Heart right ventricle (tissue), 16 donors: ENCODE results near the gene AMOTL2. TPM values are rescaled to one million over a fixed set of nuclear protein-coding genes. Genes with fewer than 3 reads are reported as not detected.

ENCODE experiments used
- ATAC-seq, 8 donors: fragments of 200-7000 bp; cut with Tn5 transposase; one replicate each; pipeline ENCODE4 v1.9.1; 2020; ENCODE audit warnings: mild to moderate bottlenecking in 8 of 8, moderate library complexity in 8 of 8, moderate number of reproducible peaks in 1 of 8
- DNase-seq, 2 donors: peaks; one replicate each; pipeline ENCODE4 v3.0.0-alpha.2; 2020
- H3K27ac ChIP-seq, 10 donors: fragments of 200-600 bp; sonication (generic) in 2 of 10; one replicate each; pipeline versions ENCODE4 v1.5.0 to v1.8.0; 2020 to 2022; ENCODE audit warnings: mild to moderate bottlenecking in 3 of 10
- H3K27me3 ChIP-seq, 7 donors: fragments of 200-600 bp; one replicate each; pipeline ENCODE4 v1.8.0; 2021 to 2022; ENCODE audit warnings: mild to moderate bottlenecking in 2 of 7
- H3K36me3 ChIP-seq, 9 donors: fragments of 200-600 bp; sonication (generic) in 1 of 9; one replicate each; pipeline versions ENCODE4 v1.5.0 to v1.8.0; 2020 to 2022; ENCODE audit warnings: mild to moderate bottlenecking in 2 of 9
- H3K4me1 ChIP-seq, 9 donors: fragments of 200-600 bp; sonication (generic) in 1 of 9; one replicate each; pipeline versions ENCODE4 v1.5.0 to v1.8.0; 2020 to 2022; ENCODE audit warnings: mild to moderate bottlenecking in 4 of 9
- H3K4me3 ChIP-seq, 10 donors: fragments of 200-600 bp; sonication (generic) in 2 of 10; one replicate each; pipeline versions ENCODE4 v1.5.0 to v1.8.0; 2020 to 2022; ENCODE audit warnings: mild to moderate bottlenecking in 7 of 10, moderate library complexity in 2 of 10
- H3K9me3 ChIP-seq, 11 donors: fragments of 200-600 bp in 10 of 11; sonication (generic) in 2 of 11; one replicate each; pipeline versions ENCODE4 v1.5.0 to v1.8.0; 2013 to 2022; ENCODE audit warnings: mild to moderate bottlenecking in 2 of 11, control low read depth in 1 of 11, moderate library complexity in 1 of 11
- CTCF ChIP-seq, 9 donors: fragments of 200-600 bp; sonication (generic) in 2 of 9; IDR thresholded peaks; one replicate each; pipeline versions ENCODE4 v1.5.0 to v1.8.0; 2021 to 2022; ENCODE audit warnings: antibody characterized with exemption in 9 of 9, mild to moderate bottlenecking in 5 of 9, moderate library complexity in 1 of 9
- WGBS, 2 donors: extraction: QIAGEN DNeasy Blood & Tissue Kit; methylation state at CpG; one replicate each; pipeline ENCODE4 v1.1.7; 2013; ENCODE audit warnings: inconsistent platforms in 1 of 2; 5-methylcytosine and 5-hydroxymethylcytosine counted together
- intact Hi-C, 10 donors: fragments of 100-400 bp; cut with DNase I; formaldehyde crosslinking; loops; one replicate each; pipeline versions ENCODE4 v1.11.1 to v1.14.2; 2022
- microRNA-seq, 2 donors: library from miRNA; unstranded; fragments of <30 nt; microRNA quantifications; one replicate each; pipeline ENCODE4 v1.2.0, GENCODE V29; 2021
- polyA plus RNA-seq, 2 donors: library from polyadenylated mRNA; stranded (reverse); fragments of 200-250 nt; gene quantifications; one replicate each; pipeline ENCODE4 v1.2.3, GENCODE V29; 2013
- total RNA-seq, 10 donors: library from RNA; stranded (reverse); fragmentation: NEBNext Ultra II Directional in 3 of 10; extraction: Animal tissue kit (Norgen Biotek cat#: 25700) in 3 of 10; gene quantifications; one replicate each; pipeline versions ENCODE4 v1.2.1 to v1.2.4, GENCODE V29; 2021 to 2023
- donor health status: Arrhythmogenic right ventricular cardiomyopathy.
- donor health status: ischemic (EF 13 %, LVEDD 7.1; RV severe dilation, severe dysfunction).
- donor health status: healthy with polysubstance abuse.
- donor health status: DM: no; HTN: yes; CAD: no.
- donor health status: DM: no; HTN: no; CAD: no.
- donor health status: ischemic (EF 25% LVEDD 6.9; RV normal size, moderate dysfunction).
- donor health status: ischemic (EF 25% LVEDD 5.7; RV mildly dilated, moderate dysfunction).
- donor health status: healthy.
- donor health status: DM: yes; HTN: yes; CAD: no.
- donor health status: Ischemic cardiomyopathy.
- donor health status: ischemic (EF 35%, LVEDD 5.7; RV mildly dilated, moderate dysfunction).
- donor health status: nonischemic (EF 11% LVEDD 7.7; RV severe dilation, severe dysfunction).
- donor health status: DM: yes; HTN: yes; CAD: no.
- donor health status: PGD.
- donor health status: ischemic (EF 29% LVEDD 5.4; RV normal size, mild dysfunction).
- donor health status: nonischemic (EF 23%, LVEDD 6.1; RV moderate dilation, normal function).

The AMOTL2 gene
- total and polyA plus RNA-seq, 12 donors, result 18.7 to 96.6 (median 54.1) TPM

- intact Hi-C loops, result loop anchor here in 4 of 10 donors (2.0 to 5.0 kb wide), 3 partner anchors 166 to 171 kb away; no protein-coding TSS in a partner anchor
- no peaks in the 10 kb centered on the region for H3K36me3 ChIP-seq
- no peaks in the 10 kb centered on the region for H3K9me3 ChIP-seq
- peaks cover 5 to 21% (median 13%) of the 10 kb centered on the region in 9 donors for H3K4me1 ChIP-seq
- no peak overlapping the region for H3K27ac ChIP-seq
- WGBS, 2 donors, result 74 to 76% methylated on average over 7 of the region's 7 CpGs
- peak in 1 of 8 donors; percentile 40 for ATAC-seq
- H3K4me3 ChIP-seq, result no peak overlapping the region
- DNase-seq, result no peak
- H3K27me3 ChIP-seq, result peaks cover 0 to 2% (median 0%) of the 10 kb centered on the region in 7 donors
- TF ChIP-seq CTCF (IDR thresholded peaks at IDR 0.05), result no peak
Observed at GRCh38 chr3:134306320-134306719, 67.9 kb downstream of the AMOTL2 start.

Small RNA genes within 50 kb of the gene (microRNA-seq; reads per million reads assigned to microRNA genes)
- 0.51 to 0.60 reads per million in 2 donors for gene MIR6827

Other genes starting within 250 kb of the AMOTL2 start
- 10 to 100 TPM; 33.8 to 45.8 (median 37.5) TPM for gene RYK, start 123.6 kb downstream of the AMOTL2 start, total RNA-seq
- gene RYK, start 123.6 kb downstream of the AMOTL2 start, polyA plus RNA-seq, result 10 to 100 TPM; 18.0 to 25.9 TPM
- gene ANAPC13, start 111.5 kb upstream of the AMOTL2 start, total RNA-seq, result 100 to 1,000 TPM in 1 of 10 donors, 10 to 100 TPM in 9; 68.2 to 119 (median 84.0) TPM
- gene ANAPC13, start 111.5 kb upstream of the AMOTL2 start, polyA plus RNA-seq, result 10 to 100 TPM; 25.7 to 81.3 TPM
- 10 to 100 TPM; 27.6 to 38.8 (median 31.0) TPM for gene CEP63, start 111.6 kb upstream of the AMOTL2 start, total RNA-seq
- 10 to 100 TPM; 20.1 to 24.9 TPM for gene CEP63, start 111.6 kb upstream of the AMOTL2 start, polyA plus RNA-seq